ENCODE data around the gene GRB2. TPM values are rescaled to one million over a fixed set of nuclear protein-coding genes. Genes with fewer than 3 reads are reported as not detected.

GRB2 gene
- polyA plus RNA-seq, 2 of the 4 experiments (the other 2 are of a cell fraction), result 91.4 to 91.9 TPM

GRCh38 chr17:75340631-75341030 is 64.8 kb downstream of the GRB2 start:
- CTCF ChIA-PET, result interaction anchor here (0.7 to 2.1 kb wide), 10 partner anchors 9 to 411 kb away, joined by 3 to 11 read pairs (median 3); partner anchors contain the start of gene GRB2
- 93% methylated on average over 5 of the region's 5 CpGs for WGBS (ENCODE audit: missing lambda C conversion rate)
- DNase-seq (ENCODE audit: low read depth in 1 of 2, low spot score in 1 of 2) (no peak), ATAC-seq (no peak), FAIRE-seq (no peak)
- Histone ChIP-seq H3K4me1 (0 out of 3 replicates have a peak, but pooled peaks cover 1% of the 10 kb centered on the region), H3K9me3 (no peaks in the 10 kb centered on the region), H3K4me3 (no peak overlapping the region), H3K4me2 (no peak overlapping the region), H3K27ac (no peak overlapping the region)
- TF ChIP-seq RARB (CRISPR knock-in tag; IDR thresholded peaks at IDR 0.05), result no peak
- TF ChIP-seq CHD2 (IDR thresholded peaks at IDR 0.05; ENCODE audit: low read length, partially characterized antibody), result no peak
- POLR2A ChIA-PET, result no interaction called here

GRCh38 chr17:75339971-75340370 is 65.5 kb downstream of the GRB2 start:
- no peak for FAIRE-seq
- CTCF ChIA-PET, result interaction anchor here (0.8 to 1.7 kb wide), 5 partner anchors 9 to 65 kb away, joined by 3 to 5 read pairs (median 3); partner anchors contain the start of gene GRB2
- POLR2A ChIA-PET, result no interaction called here
- no peak for DNase-seq (ENCODE audit: low read depth in 1 of 2, low spot score in 1 of 2)
- no peak for TF ChIP-seq FOSB (CRISPR knock-in tag; IDR thresholded peaks at IDR 0.05)
- TF ChIP-seq POLR2AphosphoS2 (conservative IDR thresholded peaks at IDR 0.05; ENCODE audit: low read length), result no peak
- no peak for TF ChIP-seq GATA3 (IDR thresholded peaks at IDR 0.05; ENCODE audit: borderline replicate concordance)
- TF ChIP-seq ZC3H11A (IDR thresholded peaks at IDR 0.05), result no peak
- no peak for TF ChIP-seq EHF (CRISPR knock-in tag; IDR thresholded peaks at IDR 0.05)
- no peak for TF ChIP-seq KDM1A (IDR thresholded peaks at IDR 0.05; ENCODE audit: low read depth)
- no peak for TF ChIP-seq RFX5 (IDR thresholded peaks at IDR 0.05)
- no peak for TF ChIP-seq HDAC2 (IDR thresholded peaks at IDR 0.05)
- TF ChIP-seq MYC (IDR thresholded peaks at IDR 0.05; ENCODE audit: borderline replicate concordance, low read length), result no peak
- no peak for TF ChIP-seq ESRRA (IDR thresholded peaks at IDR 0.05; ENCODE audit: borderline replicate concordance, low read length)
- no peak for TF ChIP-seq ZSCAN20 (CRISPR knock-in tag; IDR thresholded peaks at IDR 0.05)
- no peak overlapping the region for H3K27ac ChIP-seq
- H3K9me3 ChIP-seq, result no peaks in the 10 kb centered on the region
- H3K4me3 ChIP-seq, result no peak overlapping the region
- whole genome bisulfite sequencing (ENCODE audit: missing lambda C conversion rate), result 98% methylated on average over 3 of the region's 3 CpGs
- no peak for ATAC-seq
- no peaks in the 10 kb centered on the region for H3K4me1 ChIP-seq
- H3K4me2 ChIP-seq, result no peak overlapping the region

- CTCF ChIA-PET, result interaction anchor here (0.7 to 4.6 kb wide), 3 partner anchors 14 to 295 kb away, joined by 3 to 31 read pairs (median 3); partner anchors contain the start of gene SMIM5
- FAIRE-seq, result no peak
- WGBS (ENCODE audit: missing lambda C conversion rate), result 77% methylated on average over 6 of the region's 6 CpGs
- H3K27ac ChIP-seq, result no peak overlapping the region
- TF ChIP-seq CHD2 (IDR thresholded peaks at IDR 0.05; ENCODE audit: low read length, partially characterized antibody) (no peak), E2F6 (IDR thresholded peaks at IDR 0.05; ENCODE audit: borderline replicate concordance, low read depth) (no peak), NFE2L2 (conservative IDR thresholded peaks at IDR 0.05; ENCODE audit: low read length) (no peak), HOXA7 (CRISPR knock-in tag; IDR thresholded peaks at IDR 0.05) (no peak), NR3C1 (IDR thresholded peaks at IDR 0.05) (no peak), ZSCAN20 (CRISPR knock-in tag; IDR thresholded peaks at IDR 0.05) (no peak), BHLHE40 (IDR thresholded peaks at IDR 0.05; ENCODE audit: low read depth, low read length) (no peak), JUNB (IDR thresholded peaks at IDR 0.05) (no peak), BCL3 (IDR thresholded peaks at IDR 0.05) (no peak), SREBF2 (IDR thresholded peaks at IDR 0.05) (no peak), EHF (CRISPR knock-in tag; IDR thresholded peaks at IDR 0.05) (no peak), HOXB5 (CRISPR knock-in tag; IDR thresholded peaks at IDR 0.05) (no peak), NPAS2 (CRISPR knock-in tag; IDR thresholded peaks at IDR 0.05; ENCODE audit: borderline replicate concordance) (no peak), USF2 (IDR thresholded peaks at IDR 0.05) (no peak)
- no peak overlapping the region for H3K4me2 ChIP-seq
- no peaks in the 10 kb centered on the region for H3K4me1 ChIP-seq
- H3K4me3 ChIP-seq, result no peak overlapping the region
- no peak for ATAC-seq
- no peak for DNase-seq (ENCODE audit: low read depth in 1 of 2, low spot score in 1 of 2)
- no peaks in the 10 kb centered on the region for H3K9me3 ChIP-seq
- POLR2A ChIA-PET, result no interaction called here
These were observed 67.1 kb downstream of the GRB2 start for GRCh38 chr17:75338335-75338734.
